Cortex of kidney (tissue), 1 donor: ENCODE measurements around the gene TTLL5.

Experiments
- DNase-seq: peaks from one replicate; lab custom pipeline; 2025; lab: John Stamatoyannopoulos, UW

TTLL5 gene

GRCh38 chr14:75987201-75987970 lies 326.3 kb downstream of the TTLL5 start:
- no peak for DNase-seq

- DNase-seq = no peak
Measured at GRCh38 chr14:75989134-75989533, 328.1 kb downstream of the TTLL5 start.

GRCh38 chr14:75990297-75990696 lies 329.3 kb downstream of the TTLL5 start:
- no peak for DNase-seq

GRCh38 chr14:75991753-75992152 lies 330.7 kb downstream of the TTLL5 start:
- no peak for DNase-seq

- no peak for DNase-seq
Measured at GRCh38 chr14:75993567-75994041, 332.6 kb downstream of the TTLL5 start.

GRCh38 chr14:75995372-75996041 lies 334.5 kb downstream of the TTLL5 start:
- DNase-seq = no peak

- no peak for DNase-seq
Measured at GRCh38 chr14:75996488-75996887, 335.4 kb downstream of the TTLL5 start.

- DNase-seq = no peak
Measured at GRCh38 chr14:75999511-76000190, 338.6 kb downstream of the TTLL5 start.

GRCh38 chr14:76002383-76002782 lies 341.3 kb downstream of the TTLL5 start:
- DNase-seq = no peak
